Chondrocyte (in vitro differentiated cells): ENCODE results near the gene SF3B2. TPM values are rescaled to one million over a fixed set of nuclear protein-coding genes. Genes with fewer than 3 reads are reported as not detected.
A peak's percentile ranks its signal among the peaks of the same experiment; 100 is the strongest.
"Not testable (repeated sequence)": the region's sequence is repeated elsewhere in the genome, so short reads cannot be mapped to it uniquely, and the experiment has no call there.

Source experiments
- DNase-seq: peaks from one replicate; pipeline ENCODE4 v3.0.0; 2021; ENCODE audit warnings: mixed read lengths, low spot score
- H3K27ac Mint-ChIP-seq: one replicate; pipeline ENCODE4 v1.8.0; 2021; ENCODE audit warnings: mild to moderate bottlenecking, moderate library complexity, mixed read lengths; ENCODE audit not compliant: unreplicated experiment
- H3K27me3 Mint-ChIP-seq: 2 replicates; pipeline ENCODE4 v1.8.0; 2021; ENCODE audit warnings: low read depth, mixed read lengths
- H3K36me3 Mint-ChIP-seq: 2 replicates; pipeline ENCODE4 v1.8.0; 2021; ENCODE audit warnings: low read depth, mixed read lengths
- H3K4me1 Mint-ChIP-seq: 2 replicates; pipeline ENCODE4 v1.8.0; 2021; ENCODE audit warnings: low read depth, mild to moderate bottlenecking, mixed read lengths
- H3K4me3 Mint-ChIP-seq: one replicate; pipeline ENCODE4 v1.8.0; 2021; ENCODE audit warnings: mild to moderate bottlenecking, moderate library complexity, mixed read lengths; ENCODE audit not compliant: unreplicated experiment
- H3K9me3 Mint-ChIP-seq: 2 replicates; pipeline ENCODE4 v1.8.0; 2021; ENCODE audit warnings: low read depth, mixed read lengths
- CTCF ChIP-seq: fragments of 200-600 bp; sonication (generic); IDR thresholded peaks from 2 replicates; pipeline ENCODE4 v1.5.0; 2021; ENCODE audit warnings: antibody characterized with exemption, mild to moderate bottlenecking, moderate library complexity
- total RNA-seq: library from RNA; stranded (reverse); gene quantifications from 3 replicates; pipeline ENCODE4 v1.2.1, GENCODE V29; 2021

Gene SF3B2
- total RNA-seq, 1 donor from 2014 or later, result 142 TPM

- Mint-ChIP-seq H3K9me3 (no peaks in the 10 kb centered on the region), H3K4me1 (peaks cover 35% of the 10 kb centered on the region), H3K36me3 (no peaks in the 10 kb centered on the region), H3K27me3 (no peaks in the 10 kb centered on the region), H3K4me3 (no peak overlapping the region), H3K27ac (no peak overlapping the region)
- no peak for DNase-seq
- TF ChIP-seq CTCF, result no peak
These were observed 35.2 kb downstream of the SF3B2 start for GRCh38 chr11:66087148-66087908.

GRCh38 chr11:66089067-66089466 is 36.9 kb downstream of the SF3B2 start:
- Mint-ChIP-seq H3K9me3 (no peaks in the 10 kb centered on the region), H3K27ac (no peak overlapping the region), H3K4me1 (peaks cover 20% of the 10 kb centered on the region), H3K4me3 (no peak overlapping the region), H3K27me3 (no peaks in the 10 kb centered on the region), H3K36me3 (no peaks in the 10 kb centered on the region)
- no peak for TF ChIP-seq CTCF
- DNase-seq, result no peak

GRCh38 chr11:66090288-66090687 is 38.1 kb downstream of the SF3B2 start:
- H3K4me1 Mint-ChIP-seq, result peaks cover 8% of the 10 kb centered on the region
- no peaks in the 10 kb centered on the region for H3K36me3 Mint-ChIP-seq
- peak overlapping the region; percentile 57 for H3K27ac Mint-ChIP-seq
- no peak for DNase-seq
- TF ChIP-seq CTCF, result no peak
- H3K27me3 Mint-ChIP-seq, result no peaks in the 10 kb centered on the region
- no peak overlapping the region for H3K4me3 Mint-ChIP-seq
- no peaks in the 10 kb centered on the region for H3K9me3 Mint-ChIP-seq

DNA sequence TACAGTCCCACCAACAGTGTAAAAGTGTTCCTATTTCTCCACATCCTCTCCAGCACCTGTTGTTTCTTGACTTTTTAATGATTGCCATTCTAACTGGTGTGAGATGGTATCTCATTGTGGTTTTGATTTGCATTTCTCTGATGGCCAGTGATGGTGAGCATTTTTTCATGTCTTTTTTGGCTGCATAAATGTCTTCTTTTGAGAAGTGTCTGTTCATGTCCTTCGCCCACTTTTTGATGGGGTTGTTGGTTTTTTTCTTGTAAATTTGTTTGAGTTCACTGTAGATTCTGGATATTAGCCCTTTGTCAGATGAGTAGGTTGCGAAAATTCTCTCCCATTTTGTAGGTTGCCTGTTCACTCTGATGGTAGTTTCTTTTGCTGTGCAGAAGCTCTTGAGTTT is 40.0 kb downstream of the SF3B2 start:
- not testable (repeated sequence) for H3K27ac Mint-ChIP-seq, H3K4me3 Mint-ChIP-seq, H3K36me3 Mint-ChIP-seq, DNase-seq, H3K9me3 Mint-ChIP-seq, H3K4me1 Mint-ChIP-seq, H3K27me3 Mint-ChIP-seq

GRCh38 chr11:66099746-66100145 is 47.6 kb downstream of the SF3B2 start:
- H3K36me3 Mint-ChIP-seq, H3K27me3 Mint-ChIP-seq, H3K27ac Mint-ChIP-seq, H3K9me3 Mint-ChIP-seq, H3K4me3 Mint-ChIP-seq, DNase-seq: not testable (repeated sequence)
- peaks cover 32% of the 10 kb centered on the region for H3K4me1 Mint-ChIP-seq

DNA sequence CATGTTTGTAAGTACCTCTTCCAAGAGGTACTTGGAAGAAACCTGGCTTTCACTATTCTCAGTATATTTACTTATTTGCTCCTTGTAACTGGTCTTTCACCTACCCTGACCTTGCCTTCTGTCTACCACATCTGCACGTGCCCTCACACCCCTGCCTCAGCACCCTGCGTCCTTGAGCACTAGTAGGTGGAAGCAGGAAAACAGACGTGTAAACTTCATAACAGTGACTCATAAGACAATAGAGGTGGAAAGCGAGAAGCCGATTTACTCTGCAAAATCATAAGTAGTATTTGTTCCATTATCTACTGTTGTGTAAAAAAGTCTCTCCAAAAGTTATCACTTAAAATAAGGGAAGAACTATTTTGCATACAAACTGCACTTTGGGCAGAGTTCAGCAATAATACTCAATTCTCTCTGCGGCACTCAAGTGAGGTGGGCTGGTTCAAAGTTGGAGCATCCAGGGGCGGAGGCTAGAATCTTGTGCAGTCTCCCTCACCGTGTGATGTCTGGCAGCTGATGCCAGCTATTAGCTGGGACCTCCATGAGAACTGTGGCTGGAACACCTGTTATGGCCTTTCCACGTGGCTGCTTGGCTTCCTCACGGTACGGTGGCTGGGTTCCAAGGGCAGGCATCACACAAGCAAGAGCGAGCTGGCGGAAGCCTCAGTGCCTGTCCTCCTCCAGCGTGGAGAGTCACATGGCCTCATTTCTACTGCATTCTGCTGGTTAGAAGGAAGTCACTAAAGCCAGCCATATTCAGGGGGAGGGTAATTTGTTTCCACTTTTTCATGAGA is 48.3 kb downstream of the SF3B2 start:
- no peak for DNase-seq
- no peak for TF ChIP-seq CTCF
- Mint-ChIP-seq H3K27ac (no peak overlapping the region), H3K36me3 (no peaks in the 10 kb centered on the region), H3K27me3 (no peaks in the 10 kb centered on the region), H3K9me3 (no peaks in the 10 kb centered on the region), H3K4me3 (no peak overlapping the region), H3K4me1 (peaks cover 33% of the 10 kb centered on the region)
